T-helper 1 cell (primary cell): ENCODE results near the gene PTPRN2.

Experiments
- DNase-seq, 5 donors: peaks; one replicate each; pipeline ENCODE4 v3.0.0-alpha.2; 2012 to 2020

Gene PTPRN2

GRCh38 chr7:158576050-158576762, 11.4 kb downstream of the PTPRN2 start:
- no peak for DNase-seq

GRCh38 chr7:158574308-158575036, 13.2 kb downstream of the PTPRN2 start:
- DNase-seq = no peak

DNA sequence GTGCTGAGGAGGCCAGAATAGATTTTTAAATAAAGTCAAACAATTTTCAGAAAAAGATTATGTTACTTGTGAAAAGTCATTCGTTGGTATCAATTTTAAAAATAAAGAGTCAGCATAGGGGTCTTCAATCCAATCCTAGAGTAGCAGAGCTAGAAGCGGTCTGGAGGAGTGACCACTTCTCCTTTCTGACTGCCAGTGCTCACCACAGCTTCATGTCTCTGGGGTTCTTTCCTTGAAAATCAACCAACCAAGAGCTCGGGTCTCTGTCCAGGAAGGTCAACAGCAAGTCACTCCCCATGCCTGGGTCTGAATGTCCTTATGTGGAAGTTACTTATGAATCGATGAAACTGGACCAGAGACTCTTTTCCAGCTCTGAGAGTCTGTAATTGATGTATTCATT, 14.3 kb downstream of the PTPRN2 start:
- DNase-seq = no peak

DNA sequence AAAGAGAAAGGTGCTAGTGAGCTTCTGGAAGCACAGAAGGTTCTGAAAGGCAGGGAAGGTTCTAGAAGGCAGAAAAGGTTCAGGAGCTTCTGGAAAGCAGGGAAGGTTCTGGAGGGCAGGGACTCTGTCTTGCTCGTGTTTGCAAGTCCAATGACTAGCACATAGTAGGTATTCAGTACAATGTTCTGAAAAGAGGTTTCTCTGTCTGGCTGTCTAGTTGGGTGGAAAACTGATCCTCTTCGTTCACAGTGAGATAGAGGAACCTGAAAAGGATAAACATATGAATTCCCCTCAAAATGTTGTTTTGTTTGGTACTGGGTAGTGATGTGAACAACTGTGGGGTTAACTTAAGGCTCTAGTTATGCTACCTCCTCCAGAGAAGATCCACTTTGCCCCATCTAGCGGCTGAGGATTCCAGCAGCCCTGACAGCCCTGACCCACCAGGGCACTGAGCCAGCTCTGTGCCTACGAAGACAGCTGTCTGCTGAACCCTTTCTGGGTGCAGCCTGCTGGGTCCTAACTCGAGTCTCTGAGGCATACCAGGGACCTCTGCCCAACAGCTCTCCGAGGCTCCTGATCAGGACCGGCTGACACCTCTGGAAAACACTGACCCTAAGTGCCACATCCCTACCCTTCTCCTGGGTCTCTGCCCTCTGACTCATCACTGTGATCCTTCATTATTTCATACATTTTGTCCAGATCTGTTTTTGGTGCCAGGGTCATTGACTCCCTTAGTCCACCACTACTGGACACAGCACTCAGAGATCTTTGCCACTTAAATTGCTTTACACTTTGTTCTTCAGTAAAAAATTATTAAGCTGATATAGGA, 15.4 kb downstream of the PTPRN2 start:
- no peak for DNase-seq

- DNase-seq = no peak
These were observed 17.0 kb downstream of the PTPRN2 start for GRCh38 chr7:158570449-158571170.

GRCh38 chr7:158569858-158570323, 17.7 kb downstream of the PTPRN2 start:
- no peak for DNase-seq

- DNase-seq = no peak
These were observed 18.4 kb downstream of the PTPRN2 start for GRCh38 chr7:158568974-158569857.

- DNase-seq = no peak
These were observed 20.4 kb downstream of the PTPRN2 start for GRCh38 chr7:158567153-158567603.

DNA sequence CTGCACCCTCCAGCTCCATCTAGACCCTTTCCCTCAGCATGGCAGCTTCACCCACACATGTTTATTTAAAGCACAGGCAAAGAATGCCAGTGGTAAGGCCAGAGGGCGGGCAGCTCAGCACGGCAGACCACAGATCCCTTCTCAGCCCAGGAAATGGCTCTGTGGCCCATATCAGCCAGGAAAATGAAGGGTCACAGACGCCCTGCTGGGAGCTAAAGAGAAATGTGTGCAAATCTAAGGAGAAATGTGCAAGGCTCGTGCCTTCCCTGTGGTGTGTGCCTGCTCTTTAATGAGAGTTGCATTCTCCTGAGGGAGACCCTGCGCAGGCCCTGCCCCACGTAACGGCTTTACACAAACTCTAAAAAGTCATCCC, 23.0 kb downstream of the PTPRN2 start:
- no peak for DNase-seq

DNA sequence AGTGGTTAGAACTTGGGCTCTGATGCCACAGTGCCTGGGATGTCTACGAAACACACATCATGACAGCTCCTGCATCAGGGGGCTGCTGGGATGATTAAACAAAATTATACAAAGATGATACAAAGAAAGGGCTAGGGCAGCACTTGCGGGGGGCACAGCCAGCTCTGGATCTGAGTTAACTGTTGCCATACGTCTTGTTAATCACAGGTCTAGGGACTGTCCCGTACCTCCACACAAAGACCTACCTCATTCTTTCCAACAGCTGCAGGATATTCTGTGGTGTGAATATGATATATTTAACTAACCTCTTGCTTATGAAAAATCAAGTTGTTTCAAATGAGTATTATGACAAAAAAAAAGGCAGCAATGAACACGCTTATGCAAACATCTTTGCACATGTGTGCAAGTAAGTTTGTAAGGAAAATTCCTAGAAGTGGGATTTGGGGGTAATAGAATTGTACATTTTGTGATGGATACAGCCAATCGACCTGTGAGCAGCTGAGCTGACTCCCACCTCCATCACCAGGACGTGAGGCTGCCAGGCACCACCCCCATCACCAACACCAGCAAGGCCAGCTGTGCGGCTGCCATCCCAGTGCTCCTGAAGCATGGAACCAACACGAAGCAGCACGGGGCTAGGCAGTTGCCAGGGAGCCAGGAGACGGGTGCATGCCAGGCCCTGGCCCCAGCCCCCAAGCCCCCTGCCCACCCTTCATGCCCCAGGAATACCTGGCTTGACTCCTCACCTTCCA, 23.5 kb downstream of the PTPRN2 start:
- DNase-seq = no peak

DNA sequence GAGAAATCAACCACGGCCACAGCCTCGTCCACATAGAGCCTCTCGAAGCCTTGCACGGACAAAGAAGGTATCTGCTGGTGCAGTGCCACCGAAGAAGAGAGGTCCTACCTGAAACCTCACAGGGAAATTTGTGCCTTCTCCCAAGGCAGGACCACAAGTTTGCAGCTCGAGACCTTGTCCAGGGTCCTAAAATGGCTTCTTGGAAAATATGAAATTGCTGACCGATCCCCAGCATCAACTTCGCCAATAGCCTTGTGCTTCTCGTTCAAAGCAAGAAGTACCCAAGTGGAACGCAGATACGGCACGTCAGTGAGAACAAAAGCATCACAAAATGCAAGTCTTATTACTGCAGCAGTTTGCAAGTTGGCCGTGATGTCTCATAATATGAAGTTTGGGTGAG, 24.6 kb downstream of the PTPRN2 start:
- DNase-seq = no peak

- DNase-seq = no peak
These were observed 25.1 kb downstream of the PTPRN2 start for GRCh38 chr7:158562517-158562916.

- DNase-seq = no peak
These were observed 26.0 kb downstream of the PTPRN2 start for GRCh38 chr7:158561659-158562058.

GRCh38 chr7:158560386-158560785, 27.2 kb downstream of the PTPRN2 start:
- DNase-seq = no peak

DNA sequence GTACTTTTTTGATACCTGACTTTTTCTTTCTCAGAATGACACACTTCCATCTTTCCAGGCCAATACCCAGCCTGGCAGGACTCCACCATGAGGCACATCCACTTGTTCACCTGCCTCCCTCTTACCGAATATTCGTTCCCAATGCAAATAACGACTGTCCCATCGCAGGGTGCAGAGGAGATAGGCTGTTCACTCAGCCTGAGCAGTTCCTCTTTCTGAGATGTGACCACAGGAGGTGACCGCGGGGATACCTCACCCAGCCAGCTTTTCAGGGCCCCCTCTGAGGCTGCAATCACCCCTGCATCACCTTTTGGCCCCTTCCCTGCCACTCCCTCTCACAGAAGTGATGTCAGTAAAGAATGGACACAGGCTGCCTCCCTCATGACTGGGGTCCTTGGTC, 28.3 kb downstream of the PTPRN2 start:
- no peak for DNase-seq

GRCh38 chr7:158558816-158559215, 28.8 kb downstream of the PTPRN2 start:
- no peak for DNase-seq

DNA sequence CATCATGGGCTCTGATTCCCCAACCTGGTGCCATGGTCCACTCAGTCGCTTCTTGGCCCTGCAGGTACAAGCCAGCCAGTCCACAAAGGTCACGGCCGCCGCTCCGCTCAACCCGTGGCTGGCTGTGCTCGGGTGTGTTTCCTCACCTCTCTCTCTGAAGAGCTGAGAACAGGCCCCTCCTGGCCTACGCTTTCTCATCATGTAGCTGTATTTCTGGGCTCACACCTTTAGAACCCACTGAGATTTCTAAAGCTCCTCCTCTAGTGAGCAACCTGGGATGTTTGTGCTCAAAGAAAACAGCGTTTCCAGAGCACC, 30.2 kb downstream of the PTPRN2 start:
- DNase-seq = no peak

- DNase-seq = no peak
These were observed 30.7 kb downstream of the PTPRN2 start for GRCh38 chr7:158556721-158557440.

GRCh38 chr7:158555034-158555520, 32.5 kb downstream of the PTPRN2 start:
- no peak for DNase-seq

DNA sequence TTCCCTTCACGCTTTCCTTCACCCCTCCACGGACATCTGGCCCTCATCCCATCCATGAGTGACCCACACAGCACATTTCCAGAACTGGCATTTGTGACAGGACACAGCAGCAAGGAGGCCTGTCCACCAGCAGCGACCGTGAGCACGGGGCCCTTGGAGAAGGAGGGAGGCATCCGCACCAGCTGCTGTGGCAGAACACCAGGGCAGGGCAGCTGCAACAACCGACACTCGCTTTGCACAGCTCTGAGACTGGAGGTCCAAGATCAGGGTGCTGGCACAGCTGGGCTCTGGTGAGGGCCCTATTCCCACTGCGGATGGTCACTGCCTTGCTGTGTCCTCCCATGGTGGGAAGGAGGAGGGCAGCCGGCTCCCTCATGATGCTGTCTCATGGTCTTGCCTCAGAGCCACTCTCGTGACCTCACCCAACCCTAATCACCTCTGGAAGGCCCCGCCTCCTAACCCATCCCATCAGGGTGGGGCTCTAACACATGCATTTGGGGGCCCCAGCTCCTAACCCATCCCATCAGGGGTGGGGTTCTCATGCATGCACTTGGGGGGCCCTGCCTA, 36.7 kb downstream of the PTPRN2 start:
- DNase-seq = no peak
